PC-9 (cell line): Measurements from ENCODE around the gene TMSB4X.

Experiments
- EZH2 ChIP-seq: fragments of 200-600 bp; sonication (generic); IDR thresholded peaks from 2 replicates; pipeline ENCODE4 v1.8.0; 2017; ENCODE audit warnings: antibody characterized with exemption, low read depth
- TF ChIP-seq, protein P1 (sequence below): fragments of 200-600 bp; sonication (generic); conservative IDR thresholded peaks from 2 replicates; pipeline ENCODE4 v1.6.1; 2017; ENCODE audit warnings: mixed run types, antibody characterized with exemption, mild to moderate bottlenecking, moderate library complexity

DNA sequence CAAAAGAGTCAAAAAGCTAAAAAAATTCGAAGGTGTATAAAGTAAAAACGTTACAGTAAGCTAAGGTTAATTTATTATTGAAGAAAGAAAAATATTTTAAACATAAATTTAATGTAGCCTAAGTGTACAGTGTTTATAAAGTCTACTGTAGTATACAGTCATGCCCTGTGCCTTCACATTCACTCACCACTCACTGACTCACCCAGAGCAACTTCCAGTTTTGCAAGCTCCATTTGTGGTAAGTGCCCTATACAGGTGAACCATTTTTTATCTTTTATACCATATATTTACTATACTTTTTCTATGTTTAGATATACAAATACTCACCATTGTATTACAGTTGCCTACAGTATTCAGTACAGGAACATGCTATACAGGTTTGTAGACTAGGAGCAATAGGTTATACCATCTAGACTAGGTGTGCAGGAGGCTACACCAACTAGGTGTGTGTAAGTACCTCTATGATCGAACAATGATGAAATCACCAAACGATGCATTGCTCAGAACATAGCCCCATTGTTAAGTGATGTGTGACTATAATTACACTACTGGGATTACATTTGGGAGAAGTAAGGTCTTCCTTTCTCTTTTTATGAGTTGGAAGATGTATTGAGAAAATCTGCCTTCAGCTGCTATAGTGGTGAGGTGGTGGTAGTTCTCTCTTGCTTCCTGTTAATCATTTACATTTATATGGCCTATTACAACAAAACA, 27.2 kb downstream of the TMSB4X start:
- TF ChIP-seq, protein P1, sequence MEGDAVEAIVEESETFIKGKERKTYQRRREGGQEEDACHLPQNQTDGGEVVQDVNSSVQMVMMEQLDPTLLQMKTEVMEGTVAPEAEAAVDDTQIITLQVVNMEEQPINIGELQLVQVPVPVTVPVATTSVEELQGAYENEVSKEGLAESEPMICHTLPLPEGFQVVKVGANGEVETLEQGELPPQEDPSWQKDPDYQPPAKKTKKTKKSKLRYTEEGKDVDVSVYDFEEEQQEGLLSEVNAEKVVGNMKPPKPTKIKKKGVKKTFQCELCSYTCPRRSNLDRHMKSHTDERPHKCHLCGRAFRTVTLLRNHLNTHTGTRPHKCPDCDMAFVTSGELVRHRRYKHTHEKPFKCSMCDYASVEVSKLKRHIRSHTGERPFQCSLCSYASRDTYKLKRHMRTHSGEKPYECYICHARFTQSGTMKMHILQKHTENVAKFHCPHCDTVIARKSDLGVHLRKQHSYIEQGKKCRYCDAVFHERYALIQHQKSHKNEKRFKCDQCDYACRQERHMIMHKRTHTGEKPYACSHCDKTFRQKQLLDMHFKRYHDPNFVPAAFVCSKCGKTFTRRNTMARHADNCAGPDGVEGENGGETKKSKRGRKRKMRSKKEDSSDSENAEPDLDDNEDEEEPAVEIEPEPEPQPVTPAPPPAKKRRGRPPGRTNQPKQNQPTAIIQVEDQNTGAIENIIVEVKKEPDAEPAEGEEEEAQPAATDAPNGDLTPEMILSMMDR, result no peak
- no peak for TF ChIP-seq EZH2
